ENCODE data around the gene HS6ST1. TPM values are rescaled to one million over a fixed set of nuclear protein-coding genes. Genes with fewer than 3 reads are reported as not detected.

Gene HS6ST1
- total RNA-seq, 1 experiment from 2014 or later, result 63.3 TPM

DNA sequence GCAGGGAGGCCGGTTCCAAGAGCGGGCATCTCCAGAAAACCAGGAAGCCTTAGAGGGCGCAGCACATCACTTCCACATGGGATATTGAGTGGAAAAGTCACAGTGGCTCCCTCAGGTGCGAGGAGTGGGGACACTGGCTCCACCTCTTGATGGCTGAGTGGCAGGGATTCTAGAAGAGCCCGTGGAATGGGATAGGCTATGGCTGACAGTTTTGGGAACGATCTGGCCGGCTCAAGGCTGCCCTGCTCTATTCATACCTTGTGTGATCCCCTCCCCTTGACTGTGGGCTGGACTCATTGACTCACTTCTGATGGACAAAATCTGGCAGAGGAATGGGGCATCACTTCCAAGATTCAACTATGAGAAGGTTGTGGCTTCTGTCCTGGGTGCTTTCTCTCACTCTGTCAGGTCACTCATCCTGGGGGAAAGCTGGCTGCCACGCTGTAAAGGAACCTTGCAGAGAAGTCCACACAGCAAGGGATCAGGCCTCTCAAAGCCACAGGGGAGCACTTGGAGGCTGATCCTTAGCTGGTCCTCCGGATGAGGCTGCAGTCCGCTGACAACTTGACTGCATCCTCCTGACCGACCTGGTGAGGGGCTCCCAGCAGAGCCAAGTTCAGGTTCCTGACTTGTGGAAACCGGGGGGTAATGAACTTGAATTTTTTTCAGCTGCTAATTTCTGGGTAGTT, 46.7 kb upstream of the HS6ST1 start:
- H3K9me3 ChIP-seq (ENCODE audit: low read depth, low read length, poor library complexity, severe bottlenecking), result no peaks in the 10 kb centered on the region
- intact Hi-C loops (cut with micrococcal nuclease; ENCODE audit: unreplicated experiment), result no loop called here
- ChIA-PET CTCF (no interaction called here), POLR2A (ENCODE audit: low non-redundant PET) (no interaction called here)
- H3K27ac ChIP-seq (ENCODE audit: low read depth, low read length, poor library complexity, severe bottlenecking), result no peak overlapping the region
- peaks cover 12% of the 10 kb centered on the region for H3K4me1 ChIP-seq (ENCODE audit: insufficient read depth, low read length, poor library complexity, severe bottlenecking)
- H3K4me3 ChIP-seq (ENCODE audit: low read depth, low read length, poor library complexity, severe bottlenecking), result no peak overlapping the region
- no peak for DNase-seq (ENCODE audit: low spot score)
- no peaks in the 10 kb centered on the region for H3K36me3 ChIP-seq (ENCODE audit: insufficient read depth, low read length, poor library complexity, severe bottlenecking)
- no peaks in the 10 kb centered on the region for H3K27me3 ChIP-seq (replicated peaks; ENCODE audit: insufficient read depth, low read depth, low read length, poor library complexity)
- TF ChIP-seq, protein P1, sequence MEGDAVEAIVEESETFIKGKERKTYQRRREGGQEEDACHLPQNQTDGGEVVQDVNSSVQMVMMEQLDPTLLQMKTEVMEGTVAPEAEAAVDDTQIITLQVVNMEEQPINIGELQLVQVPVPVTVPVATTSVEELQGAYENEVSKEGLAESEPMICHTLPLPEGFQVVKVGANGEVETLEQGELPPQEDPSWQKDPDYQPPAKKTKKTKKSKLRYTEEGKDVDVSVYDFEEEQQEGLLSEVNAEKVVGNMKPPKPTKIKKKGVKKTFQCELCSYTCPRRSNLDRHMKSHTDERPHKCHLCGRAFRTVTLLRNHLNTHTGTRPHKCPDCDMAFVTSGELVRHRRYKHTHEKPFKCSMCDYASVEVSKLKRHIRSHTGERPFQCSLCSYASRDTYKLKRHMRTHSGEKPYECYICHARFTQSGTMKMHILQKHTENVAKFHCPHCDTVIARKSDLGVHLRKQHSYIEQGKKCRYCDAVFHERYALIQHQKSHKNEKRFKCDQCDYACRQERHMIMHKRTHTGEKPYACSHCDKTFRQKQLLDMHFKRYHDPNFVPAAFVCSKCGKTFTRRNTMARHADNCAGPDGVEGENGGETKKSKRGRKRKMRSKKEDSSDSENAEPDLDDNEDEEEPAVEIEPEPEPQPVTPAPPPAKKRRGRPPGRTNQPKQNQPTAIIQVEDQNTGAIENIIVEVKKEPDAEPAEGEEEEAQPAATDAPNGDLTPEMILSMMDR (conservative IDR thresholded peaks at IDR 0.05; ENCODE audit: low read depth, low read length), result no peak
- no peak for TF ChIP-seq EZH2 (IDR thresholded peaks at IDR 0.05; ENCODE audit: borderline replicate concordance, low read depth, low read length, poor library complexity, severe bottlenecking)
- no TSS peak for BruUV-seq (replicated peaks)

- Histone ChIP-seq H3K9me3 (ENCODE audit: low read depth, low read length, poor library complexity, severe bottlenecking) (no peaks in the 10 kb centered on the region), H3K27me3 (replicated peaks; ENCODE audit: insufficient read depth, low read depth, low read length, poor library complexity) (no peaks in the 10 kb centered on the region), H3K4me1 (ENCODE audit: insufficient read depth, low read length, poor library complexity, severe bottlenecking) (peaks cover 12% of the 10 kb centered on the region), H3K4me3 (ENCODE audit: low read depth, low read length, poor library complexity, severe bottlenecking) (no peak overlapping the region), H3K27ac (ENCODE audit: low read depth, low read length, poor library complexity, severe bottlenecking) (no peak overlapping the region), H3K36me3 (ENCODE audit: insufficient read depth, low read length, poor library complexity, severe bottlenecking) (no peaks in the 10 kb centered on the region)
- ChIA-PET CTCF (no interaction called here), POLR2A (ENCODE audit: low non-redundant PET) (no interaction called here)
- no peak for DNase-seq (ENCODE audit: low spot score)
- intact Hi-C loops (cut with micrococcal nuclease; ENCODE audit: unreplicated experiment), result no loop called here
- no TSS peak for BruUV-seq (replicated peaks)
- TF ChIP-seq EZH2 (IDR thresholded peaks at IDR 0.05; ENCODE audit: borderline replicate concordance, low read depth, low read length, poor library complexity, severe bottlenecking), result no peak
- TF ChIP-seq, protein P1 (conservative IDR thresholded peaks at IDR 0.05; ENCODE audit: low read depth, low read length), result no peak
These were observed 45.8 kb upstream of the HS6ST1 start for GRCh38 chr2:128364441-128364911.

GRCh38 chr2:128363934-128364361, 45.3 kb upstream of the HS6ST1 start:
- H3K4me3 ChIP-seq (ENCODE audit: low read depth, low read length, poor library complexity, severe bottlenecking), result no peak overlapping the region
- DNase-seq (ENCODE audit: low spot score), result no peak
- TF ChIP-seq, protein P1 (conservative IDR thresholded peaks at IDR 0.05; ENCODE audit: low read depth, low read length), result no peak
- no peak for TF ChIP-seq EZH2 (IDR thresholded peaks at IDR 0.05; ENCODE audit: borderline replicate concordance, low read depth, low read length, poor library complexity, severe bottlenecking)
- no peaks in the 10 kb centered on the region for H3K9me3 ChIP-seq (ENCODE audit: low read depth, low read length, poor library complexity, severe bottlenecking)
- H3K27me3 ChIP-seq (replicated peaks; ENCODE audit: insufficient read depth, low read depth, low read length, poor library complexity), result no peaks in the 10 kb centered on the region
- POLR2A ChIA-PET (ENCODE audit: low non-redundant PET), result no interaction called here
- intact Hi-C loops (cut with micrococcal nuclease; ENCODE audit: unreplicated experiment), result no loop called here
- CTCF ChIA-PET, result no interaction called here
- peaks cover 12% of the 10 kb centered on the region for H3K4me1 ChIP-seq (ENCODE audit: insufficient read depth, low read length, poor library complexity, severe bottlenecking)
- no peaks in the 10 kb centered on the region for H3K36me3 ChIP-seq (ENCODE audit: insufficient read depth, low read length, poor library complexity, severe bottlenecking)
- BruUV-seq (replicated peaks), result no TSS peak
- H3K27ac ChIP-seq (ENCODE audit: low read depth, low read length, poor library complexity, severe bottlenecking), result no peak overlapping the region

Data from A673 (cell line).